Ovary (tissue), 3 donors: Measurements from ENCODE around the gene MARCHF3.

Experiments used
- CTCF ChIP-seq, 3 donors: fragments of 450-650 bp in 2 of 3; fragments of 200-600 bp in 1 of 3; IDR thresholded peaks; one replicate each; pipeline versions ENCODE4 v1.5.1 to v1.8.0; 2016 to 2022; ENCODE audit warnings: antibody characterized with exemption in 3 of 3, mild to moderate bottlenecking in 1 of 3
- POLR2A ChIP-seq: fragments of 450-650 bp; IDR thresholded peaks from one replicate; pipeline ENCODE4 v1.6.1; 2017; ENCODE audit warnings: antibody characterized with exemption, mild to moderate bottlenecking, moderate library complexity
- donor health status: DM: no; HTN: no; CAD: no.

- TF ChIP-seq CTCF (IDR thresholded peaks at IDR 0.05) (no peak), POLR2A (no peak)
Observed at GRCh38 chr5:126920291-126920690, 110.1 kb downstream of the MARCHF3 start.
